Endodermal cell (in vitro differentiated cells): ENCODE measurements around the gene NMD3. TPM values are rescaled to one million over a fixed set of nuclear protein-coding genes. Genes with fewer than 3 reads are reported as not detected.

Experiments used
- DNase-seq: peaks from one replicate; pipeline ENCODE4 v3.0.0-alpha.2; 2017
- H3K27ac ChIP-seq: 2 replicates; pipeline ENCODE4 v1.5.1; 2013; ENCODE audit warnings: mild to moderate bottlenecking, low read depth, low read length, moderate library complexity
- H3K27me3 ChIP-seq: 2 replicates; pipeline ENCODE4 v1.6.1; 2013; ENCODE audit warnings: mild to moderate bottlenecking, low read length, moderate library complexity; ENCODE audit not compliant: insufficient read depth, control insufficient read depth, poor library complexity, severe bottlenecking
- H3K36me3 ChIP-seq: 2 replicates; pipeline ENCODE4 v1.7.0; 2013; ENCODE audit warnings: mild to moderate bottlenecking, low read length, moderate library complexity; ENCODE audit not compliant: control insufficient read depth, insufficient read depth
- H3K4me1 ChIP-seq: one replicate; pipeline ENCODE4 v1.7.0; 2013; ENCODE audit warnings: low read length; ENCODE audit not compliant: control insufficient read depth, insufficient read depth
- H3K4me3 ChIP-seq: 2 replicates; pipeline ENCODE4 v1.5.1; 2013; ENCODE audit warnings: mild to moderate bottlenecking, low read length, moderate library complexity
- H3K9ac ChIP-seq: 2 replicates; pipeline ENCODE4 v1.6.1; 2013; ENCODE audit warnings: mild to moderate bottlenecking, low read length, moderate library complexity; ENCODE audit not compliant: poor library complexity, severe bottlenecking; ENCODE audit errors: extremely low read depth
- H3K9me3 ChIP-seq: 2 replicates; pipeline ENCODE4 v1.6.1; 2013; ENCODE audit warnings: mild to moderate bottlenecking, low read length, moderate library complexity; ENCODE audit not compliant: control insufficient read depth
- H3K27ac Mint-ChIP-seq: 2 replicates; pipeline ENCODE4 v1.8.0; 2020; ENCODE audit warnings: mixed read lengths
- H3K27me3 Mint-ChIP-seq: 2 replicates; pipeline ENCODE4 v1.8.0; 2021; ENCODE audit warnings: mild to moderate bottlenecking, mixed read lengths; ENCODE audit not compliant: insufficient read depth
- H3K36me3 Mint-ChIP-seq: 2 replicates; pipeline ENCODE4 v1.8.0; 2020; ENCODE audit warnings: low read depth, mixed read lengths
- H3K4me1 Mint-ChIP-seq: 2 replicates; pipeline ENCODE4 v1.8.0; 2020; ENCODE audit warnings: mixed read lengths
- H3K4me3 Mint-ChIP-seq: 2 replicates; pipeline ENCODE4 v1.8.0; 2020; ENCODE audit warnings: mild to moderate bottlenecking, moderate library complexity, mixed read lengths
- H3K9me3 Mint-ChIP-seq: 2 replicates; pipeline ENCODE4 v1.8.0; 2020; ENCODE audit warnings: mild to moderate bottlenecking, mixed read lengths
- CTCF ChIP-seq: fragments of 200-600 bp; sonication (generic); conservative IDR thresholded peaks from 2 replicates; pipeline ENCODE4 v1.5.0; 2021; ENCODE audit warnings: antibody characterized with exemption, mild to moderate bottlenecking
- WGBS, 2 experiments: methylation state at CpG; one replicate each; pipeline versions ENCODE4 v1.1.5 to v1.1.7; 2013; ENCODE audit warnings: missing lambda C conversion rate in 2 of 2, mixed read lengths in 1 of 2; ENCODE audit not compliant: insufficient coverage in 1 of 2, insufficient read length in 1 of 2; 5-methylcytosine and 5-hydroxymethylcytosine counted together
- long read RNA-seq, 4 experiments: library from polyadenylated mRNA in 2 of 4; library from RNA in 1 of 4; library from capped mRNA in 1 of 4; stranded (forward) in 3 of 4; unstranded in 1 of 4; transcript quantifications; one replicate each; pipeline ENCODE4 v2.0.0, GENCODE V29; 2020 to 2021; ENCODE audit warnings: inconsistent platforms in 1 of 4
- polyA plus RNA-seq, 2 experiments: library from polyadenylated mRNA; stranded (reverse); fragments of 50-300 nt; gene quantifications; one replicate each; pipeline ENCODE4 v1.2.3, GENCODE V29; 2013
- total RNA-seq, 2 donors: library from RNA; stranded (reverse); fragmentation: NEBNext Ultra II Directional in 1 of 2; extraction: Animal tissue kit (Norgen Biotek cat#: 25700) in 1 of 2; gene quantifications; 2 replicates in 1 of 2; 3 replicates in 1 of 2; pipeline ENCODE4 v1.2.1, GENCODE V29; 2021

Gene NMD3
- total RNA-seq: 10 to 100 TPM; 47.1 to 48.3 TPM
- polyA plus RNA-seq (2013, experiment 1 of 2): 52.0 TPM
- 44.3 TPM for polyA plus RNA-seq (2013, experiment 2 of 2)
- long read RNA-seq, experiment 1, partial matches to known transcripts: 4 of 14 reads
- long read RNA-seq, experiment 1, other reads (novel, unspliced or antisense): 8 of 14 reads
- long read RNA-seq, experiment 2, transcript NMD3-201 (16 exons, 3,049 nt): major isoform, 41 of 67 reads
- long read RNA-seq, experiment 2, partial matches to known transcripts: 1 of 67 reads
- long read RNA-seq, experiment 2, other reads (novel, unspliced or antisense): 24 of 67 reads
- long read RNA-seq, experiment 3, transcript NMD3-201 (16 exons, 3,049 nt): major isoform, 285 of 396 reads
- long read RNA-seq, experiment 3, partial matches to known transcripts: 7 of 396 reads
- long read RNA-seq, experiment 3, other reads (novel, unspliced or antisense): 101 of 396 reads
- long read RNA-seq, experiment 4, transcript NMD3-201 (16 exons, 3,049 nt): major isoform, 16 of 36 reads
- long read RNA-seq, experiment 4, partial matches to known transcripts: 15 of 36 reads
- long read RNA-seq, experiment 4, other reads (novel, unspliced or antisense): 5 of 36 reads

DNA sequence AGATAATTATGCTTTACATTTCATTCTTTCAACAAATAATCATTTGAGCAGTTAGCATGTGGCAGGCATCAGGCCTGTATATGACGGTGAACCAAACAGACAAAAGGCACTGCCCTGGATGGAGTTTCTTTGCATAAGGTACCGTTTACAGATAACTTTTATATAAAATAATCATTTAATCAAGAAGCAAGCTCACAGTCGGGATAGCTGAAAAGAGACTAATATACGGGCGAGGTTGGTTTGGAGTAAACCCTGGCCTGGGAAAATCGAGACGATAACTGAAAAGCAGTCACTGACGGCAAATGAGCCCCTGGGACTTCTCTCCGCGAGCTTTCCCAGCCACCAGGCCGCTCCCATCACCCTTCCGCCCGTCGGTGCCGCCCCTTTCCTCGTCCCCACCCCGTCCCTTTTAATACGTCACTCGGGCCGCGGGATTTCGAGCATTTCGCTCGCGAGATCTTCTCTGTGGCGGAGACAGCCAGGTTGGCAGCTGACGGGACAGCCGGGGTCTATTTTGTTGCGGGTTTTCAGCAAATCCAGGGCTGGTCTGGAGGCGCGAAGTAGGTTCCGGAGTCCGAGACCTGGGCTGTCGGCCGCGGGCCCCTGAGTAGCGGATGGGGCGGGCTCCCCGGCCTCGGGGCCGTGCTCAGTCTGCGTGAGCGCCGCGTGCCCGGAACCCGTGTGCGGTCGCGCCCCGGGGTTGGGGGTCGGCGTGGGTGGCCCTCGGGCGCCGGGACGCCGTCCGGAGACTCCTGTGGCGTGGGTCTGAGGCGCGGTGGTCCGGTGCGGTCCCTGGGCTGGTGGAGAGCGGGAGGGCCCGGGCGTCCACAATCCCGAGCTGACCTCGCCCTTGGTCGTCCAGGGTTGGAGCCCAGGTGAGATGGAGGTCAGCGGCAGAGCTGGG lies at the start of gene NMD3:
TSS of gene NMD3 (plus strand) at position 462 of the 904 bp plus-strand sequence. CDS start 703 bp downstream, outside the sequence.
- peak; percentile 98 for DNase-seq
- no peaks in the 10 kb centered on the region for H3K4me1 ChIP-seq
- Mint-ChIP-seq H3K27ac (peak within 1 kb of the TSS; percentile 90), H3K36me3 (peaks cover 15% of the 10 kb centered on the region), H3K9me3 (peaks cover 3% of the 10 kb centered on the region), H3K4me3 (peak within 1 kb of the TSS; percentile 86), H3K27me3 (no peaks in the 10 kb centered on the region), H3K4me1 (peaks cover 12% of the 10 kb centered on the region)
- H3K9me3 ChIP-seq: peaks cover 8% of the 10 kb centered on the region
- WGBS, 2 experiments: 3 to 4% methylated on average over 13 to 71 of the region's 71 CpGs
- H3K27ac ChIP-seq: peak within 1 kb of the TSS; percentile 90
- H3K36me3 ChIP-seq: peaks cover 13% of the 10 kb centered on the region
- H3K27me3 ChIP-seq: no peaks in the 10 kb centered on the region
- H3K9ac ChIP-seq: peak within 1 kb of the TSS; percentile 81
- peak within 1 kb of the TSS; percentile 78 for H3K4me3 ChIP-seq
- no peak for TF ChIP-seq CTCF

DNA sequence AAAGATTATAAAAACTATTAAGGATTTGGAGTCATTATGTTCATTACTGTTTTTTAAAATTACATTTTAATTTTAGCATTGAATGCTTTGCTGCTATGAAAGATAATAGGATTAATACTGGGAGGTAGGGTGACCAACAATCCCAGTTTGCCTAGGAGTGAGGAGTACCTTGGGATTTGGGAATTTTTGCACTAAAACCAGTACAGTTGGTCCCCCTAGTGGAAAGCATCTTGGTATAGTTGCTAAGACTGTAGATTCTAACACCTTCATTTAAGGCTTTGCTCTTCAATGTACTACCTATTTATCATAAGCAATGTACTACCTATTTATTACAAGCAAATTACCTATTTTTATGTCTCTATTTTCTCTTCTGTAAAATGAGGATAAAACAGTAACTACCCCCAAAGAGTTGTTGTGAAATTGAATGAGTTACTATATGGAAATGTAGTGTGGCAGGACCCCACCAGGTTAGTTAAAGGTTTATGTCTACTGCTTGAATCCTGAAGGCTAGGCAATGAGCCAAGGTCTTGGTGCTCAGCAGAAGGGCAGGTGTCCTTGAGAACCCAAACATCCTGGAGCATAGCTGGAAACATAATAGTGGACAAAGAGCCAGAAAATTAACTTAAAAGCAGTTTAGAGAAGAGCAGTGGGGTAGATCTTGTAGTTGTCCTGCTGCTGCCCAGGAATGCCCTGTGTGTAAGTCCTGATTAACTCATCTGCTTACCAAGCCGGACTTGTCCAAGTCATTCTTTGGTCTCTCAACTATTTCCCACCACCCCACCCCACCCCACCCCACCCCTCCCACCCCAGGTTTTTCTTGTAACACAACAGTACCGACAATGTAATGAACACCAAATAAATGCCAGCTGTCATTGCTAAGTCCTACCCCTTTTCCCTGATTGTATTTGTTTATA lies 49.2 kb upstream of the NMD3 start:
- H3K27me3 ChIP-seq: no peaks in the 10 kb centered on the region
- H3K4me3 ChIP-seq: no peak overlapping the region
- TF ChIP-seq CTCF: peak; percentile 74
- H3K4me1 Mint-ChIP-seq: peaks cover 3% of the 10 kb centered on the region
- H3K4me1 ChIP-seq: no peaks in the 10 kb centered on the region
- no peak for DNase-seq
- no peak overlapping the region for H3K9ac ChIP-seq
- H3K27me3 Mint-ChIP-seq: no peaks in the 10 kb centered on the region
- H3K27ac ChIP-seq: no peak overlapping the region
- no peaks in the 10 kb centered on the region for H3K36me3 Mint-ChIP-seq
- H3K9me3 Mint-ChIP-seq: peaks cover 6% of the 10 kb centered on the region
- no peak overlapping the region for H3K4me3 Mint-ChIP-seq
- H3K27ac Mint-ChIP-seq: no peak overlapping the region
- no peaks in the 10 kb centered on the region for H3K36me3 ChIP-seq
- 80% methylated on average over 1 of the region's 2 CpGs; no CpG with 5 or more reads in 1 of the 2 experiments for WGBS, 2 experiments
- H3K9me3 ChIP-seq: no peaks in the 10 kb centered on the region
